DMS53 (cell line): ENCODE data around the gene ADGRV1.
"Not testable (repeated sequence)": the region's sequence is repeated elsewhere in the genome, so short reads cannot be mapped to it uniquely, and the experiment has no call there.

ENCODE experiments used
- DNase-seq: peaks from one replicate; lab custom pipeline; 2025; lab: John Stamatoyannopoulos, UW

The ADGRV1 gene

DNA sequence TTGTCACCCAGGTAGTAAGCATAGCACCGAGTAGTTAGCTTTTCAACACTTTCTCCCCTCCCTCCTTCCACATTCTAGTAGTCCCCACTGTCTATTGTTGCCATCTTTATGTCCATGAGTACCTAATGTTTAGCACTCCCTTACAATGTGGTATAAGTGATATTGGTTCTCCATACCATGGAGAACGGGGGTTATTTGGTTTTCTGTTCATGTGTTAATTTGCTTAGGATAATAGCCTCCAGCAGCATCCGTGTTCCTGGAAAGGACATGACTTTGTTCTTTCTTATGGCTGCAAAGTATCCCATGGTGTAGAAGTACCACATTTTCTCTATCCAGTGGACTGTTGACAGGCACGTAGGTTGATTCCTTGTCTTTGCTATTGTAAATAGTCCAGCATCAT, 353.9 kb downstream of the ADGRV1 start:
- DNase-seq, result no peak

DNA sequence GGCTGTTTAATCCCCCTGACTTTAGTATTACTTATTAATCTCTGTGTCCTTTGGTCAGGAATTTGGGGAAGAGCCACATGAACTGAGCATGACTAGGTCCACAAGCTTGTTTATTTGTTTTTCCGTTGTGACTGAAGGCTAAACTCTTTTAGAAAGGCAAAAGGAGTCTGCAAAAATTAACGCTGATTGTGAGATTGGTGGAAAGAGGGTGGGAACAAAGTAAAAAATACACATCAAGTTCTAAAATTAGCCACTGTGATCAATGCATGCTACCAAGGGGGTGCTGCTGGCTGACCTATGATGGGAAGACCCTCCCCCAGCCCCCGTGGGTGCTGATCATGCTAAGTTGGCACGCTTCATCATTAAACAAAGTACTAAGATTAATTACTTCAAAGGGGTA, 356.8 kb downstream of the ADGRV1 start:
- no peak for DNase-seq

DNA sequence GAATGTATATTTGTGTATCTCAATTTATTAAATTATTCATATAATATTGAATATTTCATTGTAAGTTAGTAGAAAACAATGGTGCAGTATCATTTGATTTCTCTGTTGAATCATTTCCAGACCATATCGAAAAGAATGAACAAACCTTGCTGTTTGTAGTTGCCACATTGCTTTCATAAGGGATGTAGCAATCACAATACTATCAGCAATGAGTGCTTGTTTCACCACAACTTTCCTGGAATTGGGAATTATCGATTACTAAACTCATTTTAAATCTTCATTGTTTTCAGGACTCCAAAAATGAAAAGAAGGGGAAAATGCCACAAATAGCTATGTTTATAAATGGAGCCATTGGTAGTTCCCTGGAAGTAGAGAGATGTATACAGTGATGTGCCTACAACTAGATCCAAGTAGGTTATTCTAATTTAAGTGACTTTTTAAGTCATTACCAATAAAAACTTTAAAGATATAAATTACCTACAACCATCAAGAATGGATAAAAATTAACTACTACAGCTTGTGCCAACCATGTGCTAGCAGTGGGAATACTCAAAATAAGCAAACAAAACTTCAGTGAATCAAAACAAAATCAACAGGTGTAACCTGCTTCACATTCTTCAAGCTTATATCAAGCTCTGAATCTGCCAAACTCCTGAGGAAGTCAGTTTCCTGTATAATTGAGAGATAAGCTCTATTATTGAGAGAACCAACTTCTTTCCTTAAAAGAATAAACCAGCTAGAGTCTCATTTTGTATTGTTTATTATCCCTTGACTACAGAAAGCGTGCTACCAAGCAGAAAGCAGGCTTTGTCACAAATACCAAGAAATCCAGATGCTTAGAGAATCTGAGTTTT, 358.6 kb downstream of the ADGRV1 start:
- DNase-seq, result peak; percentile 17

DNA sequence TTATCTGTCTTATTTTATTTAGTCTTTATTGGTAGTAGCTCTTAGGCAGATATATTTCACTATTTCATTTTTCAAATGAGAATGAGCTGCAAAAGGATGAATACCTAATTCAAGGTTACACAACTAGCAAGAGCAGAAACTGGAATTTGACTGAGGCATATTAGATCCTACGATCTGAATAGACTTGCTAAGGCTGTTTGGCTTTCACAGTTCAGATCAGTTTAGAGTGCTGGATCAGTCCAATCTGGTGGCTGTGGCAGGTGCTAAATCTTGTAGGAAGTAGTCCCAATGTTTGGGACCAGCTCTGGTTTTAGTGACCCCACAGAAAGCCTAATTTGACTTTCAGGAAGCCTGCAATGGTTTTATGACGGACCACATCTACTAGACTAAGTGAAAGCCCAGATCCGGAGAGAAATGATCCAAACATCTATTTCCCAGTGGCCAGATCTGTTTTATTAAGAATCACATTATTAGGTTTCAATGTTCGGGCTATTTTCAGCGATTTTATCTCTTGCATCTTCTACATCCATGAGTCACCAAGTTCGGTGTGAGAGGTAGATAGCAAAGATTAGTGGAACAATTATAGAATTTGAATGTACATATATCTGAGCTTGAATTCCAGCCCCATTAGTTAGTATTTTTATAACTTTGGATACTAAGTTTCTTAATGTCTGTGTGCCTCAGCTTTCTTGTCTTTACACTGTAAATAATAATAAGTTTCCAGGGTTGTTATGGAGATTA, 359.5 kb downstream of the ADGRV1 start:
- no peak for DNase-seq

DNA sequence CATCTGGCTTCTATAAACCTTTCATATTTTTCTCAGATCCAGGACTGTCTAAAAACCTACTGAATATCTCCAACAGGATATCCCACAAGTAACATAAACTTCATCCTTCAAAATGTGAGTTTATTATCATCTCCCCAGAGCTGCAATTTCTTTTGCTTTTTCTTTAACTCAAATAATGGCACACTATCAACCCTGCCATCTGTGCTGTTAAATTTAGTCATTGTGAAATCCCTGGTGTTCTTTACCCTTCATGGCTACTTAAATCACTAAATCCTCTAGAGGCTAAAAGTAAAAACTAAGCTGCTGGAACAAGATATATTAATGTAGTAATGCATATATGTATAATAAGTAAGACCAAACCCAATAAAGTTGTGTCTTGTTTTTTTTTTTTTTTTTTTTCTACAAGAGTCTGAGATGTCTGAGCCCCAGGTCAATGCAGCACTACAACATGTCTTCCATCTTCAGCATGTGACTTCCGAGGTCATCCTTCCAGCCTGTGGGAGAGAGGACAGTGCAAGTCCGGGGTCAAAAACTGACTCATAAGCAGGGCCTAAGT, 362.9 kb downstream of the ADGRV1 start:
- no peak for DNase-seq

DNA sequence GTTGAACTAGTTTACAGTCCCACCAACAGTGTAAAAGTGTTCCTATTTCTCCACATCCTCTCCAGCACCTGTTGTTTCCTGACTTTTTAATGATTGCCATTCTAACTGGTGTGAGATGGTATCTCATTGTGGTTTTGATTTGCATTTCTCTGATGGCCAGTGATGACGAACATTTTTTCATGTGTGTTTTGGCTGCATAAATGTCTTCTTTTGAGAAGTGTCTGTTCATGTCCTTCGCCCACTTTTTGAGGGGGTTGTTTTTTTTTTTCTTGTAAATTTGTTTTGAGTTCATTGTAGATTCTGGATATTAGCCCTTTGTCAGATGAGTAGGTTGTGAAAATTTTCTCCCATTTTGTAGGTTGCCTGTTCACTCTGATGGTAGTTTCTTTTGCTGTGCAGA, 365.6 kb downstream of the ADGRV1 start:
- not testable (repeated sequence) for DNase-seq

DNA sequence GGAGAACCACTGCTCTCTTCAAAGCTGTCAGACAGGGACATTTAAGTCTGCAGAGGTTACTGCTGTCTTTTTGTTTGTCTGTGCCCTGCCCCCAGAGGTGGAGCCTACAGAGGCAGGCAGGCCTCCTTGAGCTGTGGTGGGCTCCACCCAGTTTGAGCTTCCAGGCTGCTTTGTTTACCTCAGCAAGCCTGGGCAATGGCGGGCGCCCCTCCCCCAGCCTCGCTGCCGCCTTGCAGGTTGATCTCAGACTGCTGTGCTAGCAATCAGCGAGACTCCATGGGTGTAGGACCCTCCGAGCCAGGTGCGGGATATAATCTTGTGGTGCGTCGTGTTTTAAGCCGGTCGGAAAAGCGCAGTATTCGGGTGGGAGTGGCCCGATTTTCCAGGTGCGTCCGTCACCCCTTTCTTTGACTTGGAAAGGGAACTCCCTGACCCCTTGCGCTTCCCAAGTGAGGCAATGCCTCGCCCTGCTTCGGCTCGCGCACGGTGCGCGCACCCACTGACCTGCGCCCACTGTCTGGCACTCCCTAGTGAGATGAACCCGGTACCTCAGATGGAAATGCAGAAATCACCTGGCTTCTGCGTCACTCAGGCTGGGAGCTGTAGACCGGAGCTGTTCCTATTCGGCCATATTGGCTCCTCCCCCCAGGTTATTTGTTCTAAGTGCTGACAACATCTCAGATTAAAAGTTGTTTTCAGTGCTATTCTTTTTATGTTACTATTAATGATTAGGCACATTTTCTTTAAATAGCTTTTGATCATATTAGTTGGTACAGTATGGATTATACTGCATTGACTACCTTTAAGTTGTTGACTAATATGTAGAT, 370.6 kb downstream of the ADGRV1 start:
- DNase-seq, result peak; percentile 57

DNA sequence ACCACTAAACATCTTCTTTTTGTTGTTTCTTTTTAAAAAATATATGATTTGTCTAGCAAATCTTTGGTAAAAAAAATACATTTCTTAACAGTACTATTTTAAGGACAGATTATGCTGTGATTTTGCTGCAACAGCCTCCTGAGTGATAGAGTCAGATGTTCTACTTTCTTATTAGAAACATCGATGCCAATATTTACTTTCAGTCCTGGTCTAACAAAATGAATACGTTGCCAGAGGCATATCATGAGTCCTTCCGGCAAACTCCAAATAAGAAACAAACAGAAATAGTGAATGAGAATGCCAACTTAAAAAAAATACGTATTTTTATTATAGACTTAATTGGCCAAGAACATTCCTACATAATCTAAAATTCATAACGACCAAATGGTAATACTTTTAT, 371.5 kb downstream of the ADGRV1 start:
- no peak for DNase-seq

DNA sequence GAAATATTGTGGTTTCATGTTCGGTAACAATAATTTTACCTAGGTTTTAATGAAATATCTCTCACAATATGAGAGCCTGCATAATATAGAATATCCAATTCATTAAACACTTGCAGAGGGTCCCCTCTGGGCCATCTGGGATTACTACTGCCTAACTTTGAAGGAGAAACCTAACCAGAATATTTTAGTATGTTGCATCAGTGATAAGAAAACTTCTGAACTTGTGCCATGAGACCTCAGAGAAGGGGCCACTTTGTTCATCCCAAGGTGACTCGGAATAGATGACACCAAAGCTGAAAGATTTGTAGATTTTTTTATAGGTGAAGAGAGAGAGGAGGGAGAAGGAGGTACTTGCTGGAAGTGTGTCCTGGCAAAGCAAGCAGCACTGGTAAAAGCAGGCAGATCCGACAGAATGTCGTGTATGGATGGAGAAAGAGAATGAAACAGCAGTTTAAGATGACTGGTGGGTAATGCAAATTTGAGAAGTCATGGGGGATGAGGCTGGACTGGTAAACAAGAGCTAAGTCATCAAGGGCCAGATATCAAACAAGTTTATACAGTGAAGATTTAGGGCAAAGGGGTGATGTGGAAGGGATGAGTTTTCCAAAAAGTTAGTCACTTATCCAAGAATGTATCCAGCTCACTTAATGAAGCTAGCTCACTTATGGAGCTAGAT, 372.3 kb downstream of the ADGRV1 start:
- no peak for DNase-seq

DNA sequence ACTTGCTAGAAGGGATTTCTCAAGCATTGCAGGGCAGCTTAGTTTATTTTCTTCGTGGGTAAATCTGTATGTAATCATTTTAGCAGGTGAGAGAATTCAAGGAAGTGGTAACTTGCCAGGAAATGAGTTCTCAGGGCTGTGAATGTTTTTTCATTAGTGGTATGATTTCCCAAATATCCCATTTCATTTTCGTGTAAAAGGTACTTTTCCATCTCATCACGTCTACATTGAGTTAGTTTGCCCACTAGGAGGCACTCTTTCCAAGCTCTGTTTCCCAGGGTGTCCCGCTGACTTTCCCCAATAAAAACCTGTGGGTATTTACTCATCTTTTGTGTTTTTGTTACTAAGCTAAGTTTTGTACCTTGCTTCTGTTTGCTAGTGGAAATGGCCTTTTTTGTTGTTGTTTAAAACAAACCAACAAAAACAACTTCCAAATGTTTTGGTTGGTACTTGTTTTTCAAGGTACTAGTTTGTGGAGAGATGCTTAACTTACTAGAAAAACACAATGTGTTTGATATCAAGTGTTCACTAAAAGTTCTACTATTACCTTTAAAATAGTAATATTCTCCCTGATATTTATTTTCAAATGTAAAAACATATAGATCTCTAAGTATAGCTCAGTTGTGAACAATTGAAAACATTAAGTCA, 373.6 kb downstream of the ADGRV1 start:
- peak; percentile 76 for DNase-seq

DNA sequence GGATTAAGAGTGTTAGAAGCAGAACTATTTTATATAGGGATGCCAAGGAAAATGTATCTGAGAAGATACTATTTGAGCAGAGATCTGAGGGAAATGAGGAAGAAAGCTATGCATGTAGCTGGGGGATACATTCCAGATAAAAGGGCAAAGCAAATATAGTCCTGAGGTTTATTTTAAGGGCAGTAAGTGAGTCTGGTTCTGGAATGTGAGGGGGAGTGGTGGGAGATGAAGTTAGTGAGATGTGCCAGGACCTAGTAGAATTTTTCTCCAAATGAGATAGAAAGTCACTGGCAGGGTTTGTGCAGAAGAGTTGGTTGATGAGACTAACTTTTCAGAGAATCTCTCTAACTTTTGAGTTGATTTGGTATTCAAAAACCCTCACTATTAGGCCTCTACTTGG, 374.7 kb downstream of the ADGRV1 start:
- DNase-seq, result no peak

DNA sequence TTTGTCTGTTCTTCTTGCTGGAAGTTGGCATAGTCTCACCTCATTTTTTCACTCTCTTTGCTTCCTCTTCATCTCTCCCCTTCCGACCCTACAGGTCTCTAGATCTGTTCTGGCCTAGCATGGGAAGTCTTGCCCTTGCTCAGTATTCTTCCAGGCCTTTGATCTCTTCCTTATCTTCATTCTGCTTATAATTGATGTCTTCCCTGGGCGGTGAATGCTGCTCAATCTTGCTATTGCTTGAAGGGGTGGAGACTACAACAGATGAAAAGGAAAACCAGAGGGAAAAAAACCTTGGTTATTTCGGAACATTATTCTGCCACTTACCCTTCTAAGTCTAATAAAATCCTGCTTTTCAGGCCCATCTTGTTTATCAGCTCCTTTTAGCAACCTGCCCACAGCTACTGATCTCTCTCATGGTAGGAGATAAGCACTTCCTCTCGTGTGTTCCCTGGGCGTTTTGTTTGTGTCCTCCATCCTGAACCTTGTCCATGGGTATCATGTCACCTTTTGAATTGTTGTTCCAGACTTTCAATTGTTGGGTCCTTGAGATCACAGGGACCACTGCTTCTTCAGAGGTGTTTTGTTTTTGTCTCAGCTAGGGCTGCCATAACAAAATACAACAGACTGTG, 375.6 kb downstream of the ADGRV1 start:
- DNase-seq, result no peak

DNA sequence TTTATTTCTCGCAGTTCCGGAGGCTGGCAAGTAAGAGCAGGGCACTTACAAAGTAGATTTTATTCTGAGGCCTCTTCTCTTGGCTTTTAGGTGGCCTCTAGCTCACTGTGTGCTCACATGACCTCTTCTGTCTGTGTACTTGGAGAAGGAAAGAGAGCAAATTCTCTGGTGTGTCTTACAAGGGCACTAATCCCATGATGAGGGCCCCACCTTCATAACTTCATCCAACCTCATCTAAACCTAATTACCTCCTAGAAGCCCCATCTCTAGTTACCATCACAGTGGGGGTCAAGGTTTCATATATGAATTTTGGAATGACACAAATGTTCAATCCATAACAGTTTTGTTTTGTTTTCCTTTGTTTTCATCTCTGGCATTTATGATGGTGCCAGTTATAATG, 376.1 kb downstream of the ADGRV1 start:
- no peak for DNase-seq

DNA sequence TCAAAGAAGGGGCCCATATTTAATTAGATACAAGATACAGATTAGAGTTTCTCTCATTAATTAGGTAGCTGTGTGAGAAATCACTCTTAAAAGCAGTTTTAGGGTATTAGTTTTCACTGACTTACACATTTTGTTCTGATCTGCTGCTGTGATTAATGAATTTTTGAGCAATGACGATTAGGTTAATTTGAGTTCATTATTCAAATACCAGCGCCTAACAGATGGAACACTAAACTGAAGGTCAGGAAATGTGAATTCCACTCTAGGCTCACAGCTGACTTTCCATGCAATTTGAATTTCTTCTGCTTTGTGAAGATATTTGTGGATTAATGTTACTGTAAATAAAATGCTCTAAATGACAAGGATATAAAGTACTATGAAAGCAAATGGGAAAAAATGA, 380.6 kb downstream of the ADGRV1 start:
- no peak for DNase-seq

DNA sequence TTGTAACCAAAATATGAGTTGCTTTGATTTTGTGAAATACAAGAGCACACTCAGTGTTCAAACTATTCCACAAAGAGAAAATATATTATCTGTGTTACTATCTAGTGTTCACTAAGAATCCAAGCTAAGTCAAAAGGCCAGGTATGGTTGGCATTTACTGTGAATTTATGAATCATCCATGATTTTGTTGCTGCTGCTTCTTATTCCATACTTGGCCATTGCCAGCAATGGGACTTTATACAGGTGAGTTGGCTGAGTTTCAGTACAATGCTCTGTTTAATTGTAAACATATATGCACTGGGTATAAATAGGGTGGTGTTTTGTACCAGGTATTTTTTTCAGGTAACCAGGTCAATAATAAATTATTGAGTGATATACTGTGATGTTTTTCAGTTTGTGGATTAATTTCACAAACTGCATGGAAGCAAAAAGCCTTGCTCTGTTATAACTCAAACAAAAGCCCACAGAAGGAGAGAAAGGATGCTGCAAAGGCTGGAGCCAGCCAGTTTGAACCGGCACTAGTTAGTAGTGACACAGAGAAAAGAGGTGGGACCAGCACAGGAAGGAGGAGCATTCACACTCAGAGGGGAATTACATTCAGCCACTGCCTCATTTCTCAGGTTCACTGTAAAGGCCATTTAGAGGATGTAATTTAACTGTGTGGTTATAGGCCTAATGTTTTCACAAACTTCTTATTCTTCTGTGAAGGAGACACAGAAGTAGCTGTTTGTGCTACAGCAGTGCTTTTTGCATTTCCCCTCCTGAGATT, 381.8 kb downstream of the ADGRV1 start:
- DNase-seq, result peak; percentile 80

DNA sequence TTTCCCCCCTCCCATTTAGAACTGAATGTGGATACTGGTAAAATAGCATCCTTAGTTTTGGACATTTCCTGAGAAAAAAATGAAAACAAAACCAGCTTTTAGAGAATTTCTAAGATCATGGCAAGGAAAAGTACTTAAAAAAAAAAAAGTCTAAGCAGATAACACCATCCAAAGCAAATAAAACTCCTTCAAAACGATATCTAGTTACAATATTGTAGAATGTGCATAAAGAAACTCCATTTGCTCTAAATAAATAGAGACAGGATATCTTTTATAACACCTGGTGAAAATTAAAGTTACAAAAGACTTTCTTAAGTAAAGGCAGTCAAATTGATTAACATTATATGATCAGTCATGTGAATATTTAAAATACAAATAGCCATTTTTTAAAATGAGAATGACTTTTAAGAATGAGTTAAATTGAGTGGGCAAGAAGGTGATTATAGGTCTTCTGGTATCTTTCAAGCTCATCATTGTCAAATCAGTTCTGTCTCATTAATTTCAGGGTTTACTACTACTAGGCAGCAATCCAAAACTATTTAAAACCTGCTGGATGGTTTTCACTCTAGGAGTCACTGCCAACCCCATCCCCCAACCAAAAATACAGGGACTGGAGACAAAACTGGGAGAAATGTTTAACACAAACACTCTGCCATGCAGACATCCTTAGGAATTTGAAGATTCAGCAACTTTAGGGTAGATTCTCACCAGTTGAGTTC, 382.6 kb downstream of the ADGRV1 start:
- DNase-seq, result no peak

DNA sequence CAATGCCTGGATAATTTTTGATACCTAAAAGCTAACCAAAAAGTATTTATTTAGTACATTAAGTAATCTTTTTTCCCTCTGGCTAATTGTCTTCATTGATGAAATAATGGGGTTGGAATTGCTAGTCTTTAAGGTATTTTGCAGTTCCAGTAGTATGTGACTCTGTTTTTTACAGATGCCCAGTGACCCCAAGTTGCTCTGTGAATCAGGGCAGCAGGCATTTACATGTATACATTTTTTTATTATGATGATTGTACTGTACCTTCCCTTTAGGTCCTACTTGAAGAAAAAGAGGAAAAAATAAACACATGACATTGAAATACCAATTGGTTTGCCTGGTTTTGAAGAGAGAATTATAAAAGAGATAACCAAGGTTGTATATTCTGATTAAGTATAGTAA, 385.5 kb downstream of the ADGRV1 start:
- no peak for DNase-seq

DNA sequence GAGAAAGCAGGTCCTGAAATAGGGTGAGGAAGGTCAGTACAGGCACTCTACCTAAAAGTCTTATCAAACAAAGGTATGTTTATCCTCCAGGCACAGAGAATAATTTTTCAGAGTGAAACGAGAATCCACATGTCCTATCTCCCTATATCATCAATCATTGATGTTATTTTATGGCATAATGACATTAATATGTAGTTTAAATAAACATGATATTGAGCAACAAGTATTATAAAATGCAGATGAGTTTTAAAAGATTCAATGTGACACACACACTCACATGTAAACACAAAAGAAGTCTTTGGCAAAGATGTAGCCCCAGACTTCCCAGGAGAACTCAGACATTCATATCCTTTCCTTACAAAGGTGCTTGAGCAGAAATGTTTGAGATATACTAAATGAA, 389.1 kb downstream of the ADGRV1 start:
- DNase-seq, result no peak

DNA sequence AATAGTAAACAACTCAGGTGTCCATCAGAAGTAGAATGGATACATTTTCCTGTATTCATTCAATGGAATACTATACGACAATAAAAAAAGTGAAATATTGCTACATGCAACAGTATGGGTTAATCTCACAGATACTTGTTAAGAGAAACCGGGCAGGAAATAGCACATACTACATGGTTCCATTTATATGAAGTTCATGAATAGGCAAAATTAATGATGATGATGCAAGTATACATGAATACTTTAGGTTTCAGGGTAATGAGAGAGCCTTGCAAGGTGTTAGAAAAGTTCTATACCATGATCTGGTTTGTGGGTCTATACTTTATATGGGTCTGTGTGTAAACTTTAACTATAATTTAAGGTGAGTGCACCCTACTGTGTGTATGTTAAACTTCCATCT, 390.4 kb downstream of the ADGRV1 start:
- DNase-seq, result no peak
